Lower leg skin (tissue), 4 donors: ENCODE data around the gene TBC1D2. TPM values are rescaled to one million over a fixed set of nuclear protein-coding genes. Genes with fewer than 3 reads are reported as not detected.

Source experiments
- DNase-seq, 2 donors: peaks; one replicate each; pipeline ENCODE4 v3.0.0-alpha.2; 2019; ENCODE audit warnings: low spot score in 2 of 2
- H3K4me3 ChIP-seq: fragments of 200-600 bp; sonication (generic); 2 replicates; pipeline ENCODE4 v1.5.1; 2017; ENCODE audit warnings: mild to moderate bottlenecking, low read depth; ENCODE audit not compliant: poor library complexity, severe bottlenecking
- CTCF ChIP-seq, 3 donors: fragments of 450-650 bp; IDR thresholded peaks; one replicate each; pipeline ENCODE4 v1.5.1; 2016; ENCODE audit warnings: antibody characterized with exemption in 3 of 3, mild to moderate bottlenecking in 3 of 3, moderate library complexity in 2 of 3
- POLR2A ChIP-seq, 2 donors: fragments of 450-650 bp; IDR thresholded peaks; one replicate each; pipeline ENCODE4 v1.6.1; 2016 to 2017; ENCODE audit warnings: antibody characterized with exemption in 2 of 2, mild to moderate bottlenecking in 1 of 2, moderate library complexity in 1 of 2
- WGBS, 2 donors: methylation state at CpG; one replicate each; pipeline ENCODE4 v1.1.5; 2018; 5-methylcytosine and 5-hydroxymethylcytosine counted together
- intact Hi-C: fragments of 100-400 bp; cut with DNase I; formaldehyde crosslinking; loops from one replicate; pipeline ENCODE4 v1.15.0; 2023; ENCODE audit warnings: low total_unique reads
- total RNA-seq, 4 donors: library from RNA; depleted of rRNA; stranded (reverse); fragments of >200 nt; gene quantifications; one replicate each; pipeline ENCODE4 v1.1.0, GENCODE V29; 2016

The TBC1D2 gene
- total RNA-seq, 4 donors from 2014 or later = 35.4 to 56.3 (median 45.9) TPM

GRCh38 chr9:98190757-98191105 is 64.7 kb downstream of the TBC1D2 start:
- intact Hi-C loops = no loop called here
- no peak for DNase-seq
- H3K4me3 ChIP-seq = no peak overlapping the region
- 68 to 75% methylated on average over 5 of the region's 5 CpGs for WGBS, 2 donors
- TF ChIP-seq POLR2A (IDR thresholded peaks at IDR 0.05) (no peak), CTCF (IDR thresholded peaks at IDR 0.05) (no peak)

- TF ChIP-seq POLR2A (IDR thresholded peaks at IDR 0.05) = no peak
- TF ChIP-seq CTCF (IDR thresholded peaks at IDR 0.05) = no peak
- DNase-seq = no peak
- 80% methylated on average over 6 of the region's 6 CpGs for WGBS, 2 donors
- intact Hi-C loops = no loop called here
- no peak overlapping the region for H3K4me3 ChIP-seq
Measured at GRCh38 chr9:98189412-98189811, 66.0 kb downstream of the TBC1D2 start.

- intact Hi-C loops = no loop called here
- TF ChIP-seq CTCF (IDR thresholded peaks at IDR 0.05) = no peak
- no peak for TF ChIP-seq POLR2A (IDR thresholded peaks at IDR 0.05)
- 76 to 78% methylated on average over 5 of the region's 5 CpGs for WGBS, 2 donors
- no peak overlapping the region for H3K4me3 ChIP-seq
- no peak for DNase-seq
Measured at GRCh38 chr9:98187926-98188325, 67.5 kb downstream of the TBC1D2 start.

- 0 to 44% methylated on average over 1 of the region's 1 CpG for WGBS, 2 donors
- intact Hi-C loops = no loop called here
- DNase-seq = no peak
- H3K4me3 ChIP-seq = no peak overlapping the region
- TF ChIP-seq POLR2A (IDR thresholded peaks at IDR 0.05) = no peak
Measured at GRCh38 chr9:98186236-98186635, 69.2 kb downstream of the TBC1D2 start.

GRCh38 chr9:98185611-98186171 is 69.8 kb downstream of the TBC1D2 start:
- 41 to 49% methylated on average over 6 of the region's 6 CpGs for WGBS, 2 donors
- no peak for DNase-seq
- TF ChIP-seq POLR2A (IDR thresholded peaks at IDR 0.05) (no peak), CTCF (IDR thresholded peaks at IDR 0.05) (no peak)
- intact Hi-C loops = no loop called here
- no peak overlapping the region for H3K4me3 ChIP-seq

- no peak for TF ChIP-seq CTCF (IDR thresholded peaks at IDR 0.05)
- no peak for TF ChIP-seq POLR2A (IDR thresholded peaks at IDR 0.05)
- 93 to 94% methylated on average over 6 of the region's 6 CpGs for WGBS, 2 donors
Measured at GRCh38 chr9:98185021-98185567, 70.4 kb downstream of the TBC1D2 start.

More at GRCh38 chr9:98185021-98185567, 70.4 kb downstream of the TBC1D2 start:
- intact Hi-C loops = no loop called here
- no peak for DNase-seq
- no peak overlapping the region for H3K4me3 ChIP-seq
